Transverse colon (tissue), 4 donors: ENCODE results near the gene FPGT. TPM values are rescaled to one million over a fixed set of nuclear protein-coding genes. Genes with fewer than 3 reads are reported as not detected.
"Not testable (repeated sequence)": the region's sequence is repeated elsewhere in the genome, so short reads cannot be mapped to it uniquely, and the experiment has no call there.

Experiments
- DNase-seq: peaks from one replicate; pipeline ENCODE4 v3.0.0-alpha.2; 2019
- H3K27ac ChIP-seq, 4 donors: fragments of 200-600 bp; sonication (generic); 2 replicates each; pipeline ENCODE4 v1.5.1; 2016 to 2018; ENCODE audit warnings: inconsistent platforms in 4 of 4
- H3K27me3 ChIP-seq: fragments of 200-600 bp; sonication (generic); 2 replicates; pipeline ENCODE4 v1.5.1; 2017; ENCODE audit warnings: inconsistent platforms
- H3K36me3 ChIP-seq, 4 donors: fragments of 200-600 bp; sonication (generic); 2 replicates each; pipeline ENCODE4 v1.5.1; 2017 to 2019; ENCODE audit warnings: inconsistent platforms in 4 of 4
- H3K4me1 ChIP-seq, 4 donors: fragments of 200-600 bp; sonication (generic); 2 replicates each; pipeline ENCODE4 v1.5.1; 2017 to 2020; ENCODE audit warnings: inconsistent platforms in 4 of 4
- H3K4me3 ChIP-seq, 4 donors: fragments of 200-600 bp; sonication (generic); 1 replicate in 1 of 4; 2 replicates in 3 of 4; pipeline versions ENCODE4 v1.5.1 to v1.6.1; 2017 to 2019; ENCODE audit warnings: inconsistent platforms in 4 of 4
- H3K9me3 ChIP-seq, 2 donors: fragments of 200-600 bp; sonication (generic); 2 replicates each; pipeline ENCODE4 v1.5.1; 2017 to 2019; ENCODE audit warnings: inconsistent platforms in 2 of 2
- EP300 ChIP-seq: sonication (generic); formaldehyde crosslinking; IDR thresholded peaks from one replicate; pipeline ENCODE4 v1.6.1; 2017; ENCODE audit warnings: antibody characterized with exemption, low read depth
- POLR2A ChIP-seq: fragments of 450-650 bp; IDR thresholded peaks from one replicate; pipeline ENCODE4 v1.6.1; 2016; ENCODE audit warnings: antibody characterized with exemption, mild to moderate bottlenecking, moderate library complexity
- POLR2AphosphoS5 ChIP-seq, 3 donors: sonication (generic); formaldehyde crosslinking; IDR thresholded peaks; one replicate each; pipeline ENCODE4 v1.6.1; 2016; ENCODE audit warnings: antibody characterized with exemption in 3 of 3
- WGBS, 2 donors: methylation state at CpG; one replicate each; pipeline ENCODE4 v1.1.5; 2018; ENCODE audit warnings: low coverage in 1 of 2; 5-methylcytosine and 5-hydroxymethylcytosine counted together
- in situ Hi-C, 4 donors: fragments of 200-750 bp; cut with MboI; loops; one replicate each; pipeline versions ENCODE4 v1.15.0 to v1.15.1; 2017; ENCODE audit warnings: low sequenced_read_pairs in 3 of 4, low pct_ligation_motif_present in 1 of 4, low pct_unique_long_range_greater_than_20kb in 1 of 4
- intact Hi-C: fragments of 100-400 bp; cut with DNase I; formaldehyde crosslinking; loops from one replicate; pipeline ENCODE4 v1.15.1; 2023; ENCODE audit warnings: low total_unique reads
- total RNA-seq, 4 donors: library from RNA; depleted of rRNA; stranded (reverse); fragments of >200 nt; gene quantifications; one replicate each; pipeline ENCODE4 v1.1.0, GENCODE V29; 2016
- TF ChIP-seq, protein P1 (sequence below), 5 experiments: fragments of 200-600 bp in 3 of 5; fragments of 450-650 bp in 2 of 5; sonication (generic) in 3 of 5; IDR thresholded peaks; 1 replicate in 2 of 5; 2 replicates in 3 of 5; pipeline ENCODE4 v1.5.1; 2016 to 2017; ENCODE audit warnings: antibody characterized with exemption in 5 of 5, inconsistent platforms in 3 of 5, mild to moderate bottlenecking in 2 of 5, moderate library complexity in 1 of 5

FPGT gene
- total RNA-seq, 4 donors from 2014 or later: 10.8 to 20.3 (median 14.8) TPM

DNA sequence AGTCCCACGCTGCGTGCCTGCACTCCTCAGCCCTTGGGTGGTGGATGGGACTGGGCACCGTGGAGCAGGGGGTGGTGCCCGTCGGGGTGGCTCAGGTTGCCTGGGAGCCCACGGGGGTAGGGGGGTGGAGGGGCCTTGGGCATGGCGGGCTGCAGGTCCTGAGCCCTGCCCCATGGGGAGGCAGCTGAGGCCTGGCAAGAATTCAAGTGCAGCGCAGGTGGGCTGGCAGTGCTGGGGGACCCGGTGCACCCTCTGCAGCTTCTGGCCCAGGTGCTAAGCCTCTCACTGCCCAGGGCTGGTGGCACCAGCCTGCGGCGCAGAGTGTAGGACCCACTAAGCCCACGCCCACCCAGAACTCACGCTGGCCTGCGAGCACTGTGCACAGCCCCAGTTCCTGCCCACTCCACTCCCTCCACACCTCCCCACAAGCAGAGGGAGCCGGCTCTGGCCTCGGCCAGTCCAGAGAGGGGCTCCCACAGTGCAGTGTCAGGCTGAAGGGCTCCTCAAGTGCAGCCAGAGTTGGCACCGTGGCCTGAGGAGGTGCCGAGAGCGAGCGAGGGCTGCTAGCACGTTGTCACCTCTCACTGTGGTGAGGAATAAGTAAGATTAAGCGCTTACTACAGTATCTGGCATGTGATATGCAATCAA lies 50.0 kb downstream of the FPGT start:
- no peaks in the 10 kb centered on the region for H3K9me3 ChIP-seq
- H3K4me3 ChIP-seq: no peak overlapping the region
- TF ChIP-seq POLR2AphosphoS5 (IDR thresholded peaks at IDR 0.05) (no peak), POLR2A (no peak), EP300 (no peak)
- TF ChIP-seq, protein P1, sequence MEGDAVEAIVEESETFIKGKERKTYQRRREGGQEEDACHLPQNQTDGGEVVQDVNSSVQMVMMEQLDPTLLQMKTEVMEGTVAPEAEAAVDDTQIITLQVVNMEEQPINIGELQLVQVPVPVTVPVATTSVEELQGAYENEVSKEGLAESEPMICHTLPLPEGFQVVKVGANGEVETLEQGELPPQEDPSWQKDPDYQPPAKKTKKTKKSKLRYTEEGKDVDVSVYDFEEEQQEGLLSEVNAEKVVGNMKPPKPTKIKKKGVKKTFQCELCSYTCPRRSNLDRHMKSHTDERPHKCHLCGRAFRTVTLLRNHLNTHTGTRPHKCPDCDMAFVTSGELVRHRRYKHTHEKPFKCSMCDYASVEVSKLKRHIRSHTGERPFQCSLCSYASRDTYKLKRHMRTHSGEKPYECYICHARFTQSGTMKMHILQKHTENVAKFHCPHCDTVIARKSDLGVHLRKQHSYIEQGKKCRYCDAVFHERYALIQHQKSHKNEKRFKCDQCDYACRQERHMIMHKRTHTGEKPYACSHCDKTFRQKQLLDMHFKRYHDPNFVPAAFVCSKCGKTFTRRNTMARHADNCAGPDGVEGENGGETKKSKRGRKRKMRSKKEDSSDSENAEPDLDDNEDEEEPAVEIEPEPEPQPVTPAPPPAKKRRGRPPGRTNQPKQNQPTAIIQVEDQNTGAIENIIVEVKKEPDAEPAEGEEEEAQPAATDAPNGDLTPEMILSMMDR (IDR thresholded peaks at IDR 0.05): no peak
- WGBS, 2 donors: 87 to 100% methylated on average over 1 to 20 of the region's 22 CpGs
- intact Hi-C loops (no loop called here), in situ Hi-C loops (no loop called here)
- no peaks in the 10 kb centered on the region for H3K36me3 ChIP-seq
- H3K4me1 ChIP-seq: no peaks in the 10 kb centered on the region
- DNase-seq: no peak
- H3K27ac ChIP-seq: no peak overlapping the region
- no peaks in the 10 kb centered on the region for H3K27me3 ChIP-seq

DNA sequence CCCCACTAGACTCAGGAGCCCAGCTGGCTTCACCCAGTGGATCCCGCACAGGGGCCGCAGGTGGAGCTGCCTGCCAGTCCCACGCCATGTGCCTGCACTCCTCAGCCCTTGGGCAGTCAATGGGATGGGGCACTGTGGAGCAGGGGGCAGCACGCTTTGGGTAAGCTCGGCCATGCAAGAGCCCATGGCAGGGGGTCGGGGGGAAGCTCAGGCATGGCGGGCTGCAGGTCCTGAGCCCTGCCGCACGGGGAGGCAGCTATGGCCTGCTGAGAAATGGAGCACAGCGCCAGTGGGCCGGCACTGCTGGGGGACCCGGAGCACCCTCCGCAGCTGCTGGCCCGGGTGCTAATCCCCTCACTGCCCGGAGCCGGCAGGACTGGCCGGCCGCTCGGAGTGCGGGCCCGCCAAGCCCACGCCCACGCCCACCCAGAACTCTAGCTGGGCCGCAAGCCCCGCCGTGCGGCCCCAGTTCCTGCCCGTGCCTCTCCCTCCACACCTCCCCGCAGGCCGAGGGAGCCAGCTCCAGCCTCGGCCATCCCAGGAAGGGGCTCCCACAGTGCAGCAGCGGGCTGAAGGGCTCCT lies 55.3 kb downstream of the FPGT start:
- H3K27ac ChIP-seq, H3K27me3 ChIP-seq, H3K9me3 ChIP-seq, H3K4me1 ChIP-seq, DNase-seq, in situ Hi-C loops, H3K36me3 ChIP-seq, H3K4me3 ChIP-seq, intact Hi-C loops: not testable (repeated sequence)
- WGBS, 2 donors: 95% methylated on average over 18 of the region's 32 CpGs; no CpG with 5 or more reads in 1 of the 2 donors

Other genes starting within 250 kb of the FPGT start
- gene LRRIQ3, start 66 bp upstream of the FPGT start, total RNA-seq: under 1 TPM in 1 of 4 donors, not detected in 3; 0.55 TPM
- gene TNNI3K, start 37.1 kb downstream of the FPGT start, total RNA-seq: 10 to 100 TPM in 1 of 4 donors, 1 to 10 TPM in 1, under 1 TPM in 1, not detected in 1; 0.95 to 14.2 (median 2.9) TPM